Common myeloid progenitor, CD34-positive (primary cell): ENCODE measurements around the gene PCSK4.
A peak's percentile ranks its signal among the peaks of the same experiment; 100 is the strongest.

ENCODE experiments used
- CTCF ChIA-PET: fragments of 350-600 bp; sonication (Branson Sonifier 250); formaldehyde crosslinking; loops from one replicate; lab custom pipeline; 2021; ENCODE audit warnings: antibody characterized with exemption; lab: Charles Lee
- POLR2A ChIA-PET: fragments of 350-600 bp; sonication (Branson Sonifier 250); formaldehyde crosslinking; loops from one replicate; lab custom pipeline; 2021; ENCODE audit warnings: antibody characterized with exemption; lab: Charles Lee
- DNase-seq, 3 donors: peaks; one replicate each; pipeline versions ENCODE4 v3.0.0 to v3.0.0-alpha.2; 2013
- H3K27ac ChIP-seq, 2 experiments: 1 replicate in 1 of 2; 2 replicates in 1 of 2; pipeline ENCODE4 v1.7.0; 2013; ENCODE audit warnings: inconsistent platforms in 2 of 2, low read length in 2 of 2, mild to moderate bottlenecking in 2 of 2, low read depth in 1 of 2, moderate library complexity in 1 of 2; ENCODE audit not compliant: severe bottlenecking in 2 of 2, insufficient read depth in 1 of 2, poor library complexity in 1 of 2
- H3K27me3 ChIP-seq, 5 experiments: replicated peaks in 2 of 5; 1 replicate in 3 of 5; 2 replicates in 2 of 5; pipeline versions ENCODE4 v1.6.1 to v1.7.0; 2013; ENCODE audit warnings: low read length in 4 of 5, mild to moderate bottlenecking in 2 of 5, moderate library complexity in 2 of 5, inconsistent platforms in 1 of 5; ENCODE audit not compliant: insufficient read depth in 5 of 5, control insufficient read depth in 4 of 5
- H3K36me3 ChIP-seq, 4 experiments: 1 replicate in 2 of 4; 2 replicates in 2 of 4; pipeline versions ENCODE4 v1.6.1 to v1.7.0; 2013; ENCODE audit warnings: low read length in 3 of 4, control low read depth in 1 of 4, mild to moderate bottlenecking in 1 of 4; ENCODE audit not compliant: control insufficient read depth in 4 of 4, insufficient read depth in 4 of 4
- H3K4me1 ChIP-seq, 4 experiments: 1 replicate in 3 of 4; 2 replicates in 1 of 4; pipeline versions ENCODE4 v1.6.1 to v1.7.1; 2013; ENCODE audit warnings: low read length in 3 of 4, mild to moderate bottlenecking in 3 of 4, control low read depth in 1 of 4, inconsistent platforms in 1 of 4, moderate library complexity in 1 of 4; ENCODE audit not compliant: control insufficient read depth in 4 of 4, insufficient read depth in 4 of 4; ENCODE audit errors: control extremely low read depth in 1 of 4
- H3K4me3 ChIP-seq, 7 experiments: 1 replicate in 4 of 7; 2 replicates in 3 of 7; pipeline versions ENCODE4 v1.5.1 to v1.7.0; 2013; ENCODE audit warnings: mild to moderate bottlenecking in 7 of 7, low read length in 6 of 7, moderate library complexity in 6 of 7, inconsistent platforms in 2 of 7, low read depth in 2 of 7, control low read depth in 1 of 7; ENCODE audit not compliant: insufficient read depth in 4 of 7, control insufficient read depth in 1 of 7; ENCODE audit errors: extremely low read depth in 1 of 7
- H3K9me3 ChIP-seq, 5 experiments: 1 replicate in 4 of 5; 2 replicates in 1 of 5; pipeline versions ENCODE4 v1.6.1 to v1.7.1; 2013; ENCODE audit warnings: low read length in 4 of 5, mild to moderate bottlenecking in 2 of 5, inconsistent platforms in 1 of 5, low read depth in 1 of 5, moderate library complexity in 1 of 5; ENCODE audit not compliant: control insufficient read depth in 4 of 5, insufficient read depth in 2 of 5; ENCODE audit errors: control extremely low read depth in 1 of 5
- WGBS: methylation state at CpG from one replicate; pipeline ENCODE4 v1.1.5; 2013; ENCODE audit not compliant: insufficient coverage; 5-methylcytosine and 5-hydroxymethylcytosine counted together

PCSK4 gene

DNA sequence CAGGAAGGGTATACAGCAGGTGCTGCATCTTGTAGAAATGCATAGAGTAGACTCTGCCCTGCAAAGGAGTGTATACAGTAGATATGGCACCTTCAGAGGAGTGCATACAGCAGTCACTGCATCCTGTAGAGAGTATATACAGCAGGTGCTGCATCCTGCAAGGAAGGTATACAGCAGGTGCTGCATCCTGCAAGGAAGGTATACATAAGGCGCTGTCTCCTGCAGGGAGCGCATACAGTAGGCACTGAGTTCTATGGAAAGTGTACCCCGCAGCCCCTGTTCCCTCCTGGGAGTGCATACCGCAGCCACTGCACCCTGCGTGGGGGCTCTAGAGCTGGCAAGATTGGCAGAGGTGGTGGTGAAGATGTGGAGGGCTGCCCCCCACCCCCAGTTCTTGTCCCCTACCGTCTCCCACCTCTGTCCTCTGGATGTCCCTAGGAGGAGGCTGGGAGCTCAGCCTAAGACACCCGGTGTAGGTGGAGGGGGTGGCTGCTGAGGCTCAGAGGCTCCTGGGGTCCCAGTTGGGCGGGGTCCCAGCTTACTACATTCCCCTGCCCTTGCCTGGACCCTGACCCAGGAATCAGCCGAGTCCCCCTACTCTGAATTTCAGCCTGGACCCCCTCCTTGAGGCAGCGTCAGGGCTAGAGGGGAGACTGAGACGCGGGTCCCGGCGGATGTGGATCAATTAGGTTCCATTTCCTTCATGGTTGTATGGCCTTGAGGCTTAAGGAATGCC is 25.0 kb upstream of the PCSK4 start:
- Histone ChIP-seq H3K36me3 (no peaks in the 10 kb centered on the region), H3K4me1 (peaks cover 0 to 8% (median 5%) of the 10 kb centered on the region in 4 experiments), H3K27ac (no peak overlapping the region), H3K27me3 (peaks cover 0 to 78% (median 20%) of the 10 kb centered on the region in 5 experiments), H3K4me3 (no peak overlapping the region), H3K9me3 (peaks cover 0 to 9% (median 3%) of the 10 kb centered on the region in 5 experiments)
- CTCF ChIA-PET, result interaction anchor here (0.7 to 1.4 kb wide), 2 partner anchors 20 to 101 kb away, joined by 3 read pairs; no protein-coding TSS in a partner anchor
- 92% methylated on average over 2 of the region's 14 CpGs for WGBS
- DNase-seq, result no peak
- POLR2A ChIA-PET, result no interaction called here

DNA sequence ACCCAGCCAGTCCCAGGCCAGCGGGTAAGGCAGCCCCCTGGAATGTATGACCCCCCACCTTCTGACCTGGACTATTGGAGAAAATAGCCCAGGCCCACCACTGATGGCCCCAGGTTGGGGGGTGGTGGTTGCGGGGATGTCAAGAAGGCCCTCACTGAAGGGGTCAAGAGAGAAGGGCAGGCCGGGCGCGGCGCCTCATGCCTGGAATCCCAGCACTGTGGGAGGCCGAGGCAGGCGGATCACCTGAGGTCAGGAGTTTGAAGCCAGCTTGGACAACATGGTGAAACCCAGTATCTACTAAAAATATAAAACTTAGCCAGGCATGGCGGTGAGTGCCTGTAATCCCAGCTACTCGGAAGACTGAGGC is 24.1 kb upstream of the PCSK4 start:
- Histone ChIP-seq H3K9me3 (peaks cover 0 to 9% (median 3%) of the 10 kb centered on the region in 5 experiments), H3K4me3 (no peak overlapping the region), H3K4me1 (peaks cover 0 to 8% (median 5%) of the 10 kb centered on the region in 4 experiments), H3K36me3 (no peaks in the 10 kb centered on the region), H3K27ac (no peak overlapping the region), H3K27me3 (peaks cover 0 to 82% (median 23%) of the 10 kb centered on the region in 5 experiments)
- POLR2A ChIA-PET, result no interaction called here
- DNase-seq, result no peak
- 79% methylated on average over 9 of the region's 10 CpGs for WGBS
- CTCF ChIA-PET, result interaction anchor here (0.7 to 1.4 kb wide), 2 partner anchors 21 to 100 kb away, joined by 3 read pairs; no protein-coding TSS in a partner anchor

GRCh38 chr19:1513499-1514294 is 23.5 kb upstream of the PCSK4 start:
- H3K27me3 ChIP-seq, result peaks cover 0 to 79% (median 24%) of the 10 kb centered on the region in 5 experiments

GRCh38 chr19:1512671-1513498 is 22.7 kb upstream of the PCSK4 start, which contains the start of gene ADAMTSL5:
Gene ADAMTSL5 (minus strand): TSS chr19:1513019. CDS start chr19:1510943, 2,076 bp downstream.
- under 1% methylated on average over 44 of the region's 78 CpGs for WGBS
- DNase-seq, result peak in 1 of 3 donors; percentile 19
- Histone ChIP-seq H3K9me3 (peaks cover 0 to 9% (median 3%) of the 10 kb centered on the region in 5 experiments), H3K4me3 (peak within 1 kb of the TSS in 4 of 7 experiments; percentile 2 to 38 (median 12)), H3K27me3 (peaks cover 0 to 74% (median 20%) of the 10 kb centered on the region in 5 experiments), H3K27ac (no peak within 1 kb of the TSS), H3K4me1 (peaks cover 0 to 14% (median 11%) of the 10 kb centered on the region in 4 experiments), H3K36me3 (no peaks in the 10 kb centered on the region)
- ChIA-PET POLR2A (no interaction called here), CTCF (no interaction called here)

More at GRCh38 chr19:1513499-1514294, 23.5 kb upstream of the PCSK4 start:
- no peak overlapping the region for H3K27ac ChIP-seq
- ChIA-PET CTCF (interaction anchor here (1.4 kb wide), 1 partner anchor 99 kb away, joined by 3 read pairs; no protein-coding TSS in a partner anchor), POLR2A (no interaction called here)
- DNase-seq, result peak; percentile 52 to 73 (median 66)
- H3K4me3 ChIP-seq, result peak overlapping the region in 3 of 7 experiments; percentile 2 to 19 (median 6)
- peaks cover 0 to 9% (median 3%) of the 10 kb centered on the region in 5 experiments for H3K9me3 ChIP-seq
- WGBS, result 12% methylated on average over 33 of the region's 52 CpGs
- H3K4me1 ChIP-seq, result peaks cover 0 to 8% (median 5%) of the 10 kb centered on the region in 4 experiments
- no peaks in the 10 kb centered on the region for H3K36me3 ChIP-seq

- H3K4me1 ChIP-seq, result peaks cover 0 to 20% (median 14%) of the 10 kb centered on the region in 4 experiments
- H3K4me3 ChIP-seq, result no peak overlapping the region
- ChIA-PET CTCF (no interaction called here), POLR2A (no interaction called here)
- H3K9me3 ChIP-seq, result peaks cover 0 to 9% (median 3%) of the 10 kb centered on the region in 5 experiments
- H3K27ac ChIP-seq, result no peak overlapping the region
- DNase-seq, result no peak
- WGBS, result 53% methylated on average over 7 of the region's 22 CpGs
- H3K36me3 ChIP-seq, result no peaks in the 10 kb centered on the region
- H3K27me3 ChIP-seq, result peaks cover 0 to 73% (median 20%) of the 10 kb centered on the region in 5 experiments
Observed at GRCh38 chr19:1511318-1512317, 21.5 kb upstream of the PCSK4 start.
